Measurements from ENCODE around the gene AMOTL2.

The AMOTL2 gene

DNA sequence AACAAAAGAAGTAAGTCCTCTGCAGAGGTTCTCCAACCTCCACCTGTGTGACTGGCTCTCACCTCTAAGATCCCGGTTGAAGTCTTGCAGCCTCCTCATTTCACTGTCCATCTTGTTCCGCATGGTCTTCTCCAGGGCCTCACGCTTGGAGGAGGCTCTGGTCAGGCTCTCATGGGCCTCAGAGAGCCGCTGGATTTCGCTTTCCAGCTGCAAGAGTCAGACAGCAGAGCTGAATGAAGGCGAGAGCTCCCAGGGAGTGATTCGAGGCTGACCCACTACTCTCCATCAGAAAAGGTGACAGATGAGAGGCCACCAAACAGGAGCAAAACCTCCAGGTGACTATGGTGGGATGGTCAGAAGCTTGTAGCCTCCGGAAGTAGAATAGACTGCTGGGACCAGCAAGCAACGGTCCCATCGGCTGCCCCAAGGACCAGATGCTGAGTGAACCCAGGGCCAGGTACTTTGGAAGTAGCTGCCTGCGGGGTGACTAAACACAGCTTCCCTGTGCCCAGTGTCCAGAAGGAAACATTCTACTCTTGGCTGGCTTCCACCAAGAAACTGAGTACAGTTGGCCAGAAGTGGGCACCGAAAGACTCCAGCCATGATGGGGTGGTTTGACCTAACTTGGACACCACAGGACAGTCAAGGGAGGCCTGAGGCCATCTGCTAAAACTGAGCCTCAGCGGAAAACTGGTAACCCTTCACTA, 7.9 kb downstream of the AMOTL2 start:
- Histone ChIP-seq H2AFZ (ENCODE audit: low read depth, low read length) (no peak overlapping the region), H3K79me2 (ENCODE audit: low read length) (no peaks in the 10 kb centered on the region), H3K9ac (ENCODE audit: low read length) (no peak overlapping the region), H3K9me3 (ENCODE audit: insufficient read depth, low read length) (no peaks in the 10 kb centered on the region), H3K36me3 (replicated peaks; ENCODE audit: low read depth, low read length) (no peaks in the 10 kb centered on the region), H3K27me3 (ENCODE audit: low read depth, low read length) (no peaks in the 10 kb centered on the region), H3K4me1 (ENCODE audit: low read length) (no peaks in the 10 kb centered on the region), H3K4me2 (ENCODE audit: low read length) (no peak overlapping the region), H4K20me1 (ENCODE audit: insufficient read depth, low read length) (no peaks in the 10 kb centered on the region), H3K4me3 (ENCODE audit: low read length) (no peak overlapping the region), H3K27ac (ENCODE audit: low read length) (no peak overlapping the region)
- TF ChIP-seq EZH2phosphoT487 (IDR thresholded peaks at IDR 0.05; ENCODE audit: low read depth), result no peak
- TF ChIP-seq, protein P1, sequence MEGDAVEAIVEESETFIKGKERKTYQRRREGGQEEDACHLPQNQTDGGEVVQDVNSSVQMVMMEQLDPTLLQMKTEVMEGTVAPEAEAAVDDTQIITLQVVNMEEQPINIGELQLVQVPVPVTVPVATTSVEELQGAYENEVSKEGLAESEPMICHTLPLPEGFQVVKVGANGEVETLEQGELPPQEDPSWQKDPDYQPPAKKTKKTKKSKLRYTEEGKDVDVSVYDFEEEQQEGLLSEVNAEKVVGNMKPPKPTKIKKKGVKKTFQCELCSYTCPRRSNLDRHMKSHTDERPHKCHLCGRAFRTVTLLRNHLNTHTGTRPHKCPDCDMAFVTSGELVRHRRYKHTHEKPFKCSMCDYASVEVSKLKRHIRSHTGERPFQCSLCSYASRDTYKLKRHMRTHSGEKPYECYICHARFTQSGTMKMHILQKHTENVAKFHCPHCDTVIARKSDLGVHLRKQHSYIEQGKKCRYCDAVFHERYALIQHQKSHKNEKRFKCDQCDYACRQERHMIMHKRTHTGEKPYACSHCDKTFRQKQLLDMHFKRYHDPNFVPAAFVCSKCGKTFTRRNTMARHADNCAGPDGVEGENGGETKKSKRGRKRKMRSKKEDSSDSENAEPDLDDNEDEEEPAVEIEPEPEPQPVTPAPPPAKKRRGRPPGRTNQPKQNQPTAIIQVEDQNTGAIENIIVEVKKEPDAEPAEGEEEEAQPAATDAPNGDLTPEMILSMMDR (IDR thresholded peaks at IDR 0.05; ENCODE audit: low read depth, low read length), result no peak

DNA sequence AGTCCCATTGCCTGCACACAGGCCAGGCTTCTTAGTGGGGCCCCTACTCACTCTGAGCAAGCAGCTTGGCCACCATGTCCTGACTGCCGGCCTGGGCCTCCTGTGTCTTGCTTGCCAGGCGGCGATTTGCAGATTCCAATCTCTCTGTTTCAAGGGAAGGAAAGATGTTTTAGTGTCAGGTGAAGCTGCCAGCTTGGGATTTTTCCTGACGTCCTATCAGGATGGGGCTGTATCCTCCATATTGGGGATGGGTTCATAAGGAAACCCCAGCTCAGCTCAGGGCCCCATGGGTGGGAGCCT, 8.5 kb downstream of the AMOTL2 start:
- H3K4me3 ChIP-seq (ENCODE audit: low read length), result no peak overlapping the region
- TF ChIP-seq, protein P1 (IDR thresholded peaks at IDR 0.05; ENCODE audit: low read depth, low read length), result no peak
- no peak for TF ChIP-seq EZH2phosphoT487 (IDR thresholded peaks at IDR 0.05; ENCODE audit: low read depth)
- no peak overlapping the region for H2AFZ ChIP-seq (ENCODE audit: low read depth, low read length)
- no peaks in the 10 kb centered on the region for H3K36me3 ChIP-seq (replicated peaks; ENCODE audit: low read depth, low read length)
- no peak overlapping the region for H3K27ac ChIP-seq (ENCODE audit: low read length)
- H4K20me1 ChIP-seq (ENCODE audit: insufficient read depth, low read length), result no peaks in the 10 kb centered on the region
- H3K4me2 ChIP-seq (ENCODE audit: low read length), result no peak overlapping the region
- no peak overlapping the region for H3K9ac ChIP-seq (ENCODE audit: low read length)
- H3K27me3 ChIP-seq (ENCODE audit: low read depth, low read length), result no peaks in the 10 kb centered on the region
- no peaks in the 10 kb centered on the region for H3K4me1 ChIP-seq (ENCODE audit: low read length)
- H3K79me2 ChIP-seq (ENCODE audit: low read length), result no peaks in the 10 kb centered on the region
- H3K9me3 ChIP-seq (ENCODE audit: insufficient read depth, low read length), result no peaks in the 10 kb centered on the region

DNA sequence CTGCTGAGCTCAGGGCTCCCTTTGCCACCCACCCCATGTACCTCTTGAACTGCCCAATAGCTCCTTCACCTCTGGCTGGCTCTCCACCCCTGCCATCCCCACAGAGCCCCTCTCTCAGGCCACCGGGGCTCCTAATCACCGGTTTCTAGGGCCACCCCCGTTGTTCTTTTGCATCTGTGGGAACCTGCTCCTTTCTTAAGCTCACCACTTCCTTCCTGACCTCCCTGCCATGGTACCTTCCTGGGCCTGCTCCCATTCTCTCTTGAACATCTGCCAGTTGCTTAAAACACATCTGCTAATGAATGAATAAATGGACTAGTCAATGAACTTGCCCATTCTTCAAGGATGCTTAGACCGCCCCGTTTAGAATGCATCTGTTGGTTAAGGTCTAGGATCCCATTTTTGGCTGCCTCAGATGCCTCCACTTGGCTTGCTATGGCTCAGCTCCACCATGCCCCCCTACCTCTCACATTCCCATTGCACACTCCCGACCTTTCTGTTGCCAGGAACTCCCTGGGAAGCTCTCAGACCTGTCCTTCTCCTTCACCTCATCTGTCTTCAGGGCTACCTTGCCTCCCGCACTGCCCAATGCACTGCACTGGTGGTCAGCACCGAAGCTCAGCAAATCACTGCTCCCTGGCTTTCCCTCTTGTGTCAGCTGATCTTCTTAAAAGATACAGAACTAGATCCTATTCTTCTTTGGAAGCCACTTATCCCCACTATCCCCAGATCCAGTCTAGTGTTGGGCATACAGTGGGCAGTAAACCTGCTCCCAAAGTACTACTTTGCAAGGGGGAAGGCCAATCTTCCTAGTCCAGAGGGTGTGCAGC, 9.1 kb downstream of the AMOTL2 start:
- Histone ChIP-seq H3K27me3 (ENCODE audit: low read depth, low read length) (no peaks in the 10 kb centered on the region), H3K79me2 (ENCODE audit: low read length) (no peaks in the 10 kb centered on the region), H3K27ac (ENCODE audit: low read length) (no peak overlapping the region), H3K36me3 (replicated peaks; ENCODE audit: low read depth, low read length) (no peaks in the 10 kb centered on the region), H3K4me1 (ENCODE audit: low read length) (no peaks in the 10 kb centered on the region), H3K4me3 (ENCODE audit: low read length) (no peak overlapping the region), H3K9ac (ENCODE audit: low read length) (no peak overlapping the region), H3K9me3 (ENCODE audit: insufficient read depth, low read length) (no peaks in the 10 kb centered on the region), H3K4me2 (ENCODE audit: low read length) (no peak overlapping the region), H4K20me1 (ENCODE audit: insufficient read depth, low read length) (no peaks in the 10 kb centered on the region), H2AFZ (ENCODE audit: low read depth, low read length) (no peak overlapping the region)
- TF ChIP-seq, protein P1 (IDR thresholded peaks at IDR 0.05; ENCODE audit: low read depth, low read length), result no peak
- TF ChIP-seq EZH2phosphoT487 (IDR thresholded peaks at IDR 0.05; ENCODE audit: low read depth), result no peak

DNA sequence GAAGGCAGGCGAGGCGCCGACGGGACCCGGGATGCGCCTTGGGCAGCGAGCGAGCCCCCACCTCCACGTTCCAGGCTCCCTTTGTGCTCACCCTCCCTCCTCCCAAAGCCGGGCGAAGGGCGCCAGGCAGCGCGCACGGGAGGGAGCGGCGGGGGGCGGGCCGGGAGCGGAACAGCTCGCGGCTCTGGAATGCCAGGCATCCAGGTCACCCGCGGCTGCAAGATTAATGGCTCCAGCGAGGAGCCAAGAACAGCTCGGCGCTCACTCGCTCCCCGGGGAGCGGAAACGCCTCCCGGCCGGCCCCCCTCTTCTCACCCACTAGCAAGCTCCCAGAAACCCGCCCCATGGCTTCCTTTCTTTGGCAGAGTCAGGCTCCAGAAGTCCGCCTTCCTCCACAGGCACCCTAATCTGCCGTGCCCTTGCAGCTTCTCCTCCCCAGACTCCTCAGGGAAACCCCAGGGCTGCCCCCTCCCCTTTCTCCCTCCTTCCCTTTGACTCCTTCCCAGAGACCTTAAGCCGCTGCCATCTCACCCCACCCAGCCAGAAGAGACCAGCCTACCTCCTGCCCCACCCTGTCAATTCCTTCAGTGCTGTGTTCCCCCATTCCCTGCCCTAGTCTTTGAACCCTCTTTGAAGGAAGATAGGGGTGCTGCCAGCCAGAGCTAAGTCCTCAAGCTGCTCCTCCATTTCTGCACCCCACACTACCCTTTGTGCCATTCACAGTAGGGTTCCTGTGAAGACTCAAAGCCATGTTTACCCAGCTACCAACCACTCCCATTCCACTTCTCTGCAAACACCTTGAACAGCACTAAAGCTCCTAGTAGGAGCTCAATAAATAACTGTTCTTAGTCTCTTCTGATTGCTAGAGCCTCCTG, 9.9 kb downstream of the AMOTL2 start:
- H3K4me1 ChIP-seq (ENCODE audit: low read length), result no peaks in the 10 kb centered on the region

More for the DNA sequence above, 9.9 kb downstream of the AMOTL2 start:
- no peak overlapping the region for H3K9ac ChIP-seq (ENCODE audit: low read length)
- no peak overlapping the region for H2AFZ ChIP-seq (ENCODE audit: low read depth, low read length)
- H3K4me3 ChIP-seq (ENCODE audit: low read length), result no peak overlapping the region
- no peaks in the 10 kb centered on the region for H3K79me2 ChIP-seq (ENCODE audit: low read length)
- no peak overlapping the region for H3K4me2 ChIP-seq (ENCODE audit: low read length)
- H4K20me1 ChIP-seq (ENCODE audit: insufficient read depth, low read length), result no peaks in the 10 kb centered on the region
- no peak for TF ChIP-seq EZH2phosphoT487 (IDR thresholded peaks at IDR 0.05; ENCODE audit: low read depth)
- TF ChIP-seq, protein P1 (IDR thresholded peaks at IDR 0.05; ENCODE audit: low read depth, low read length), result no peak
- H3K27ac ChIP-seq (ENCODE audit: low read length), result no peak overlapping the region
- H3K36me3 ChIP-seq (replicated peaks; ENCODE audit: low read depth, low read length), result no peaks in the 10 kb centered on the region
- no peaks in the 10 kb centered on the region for H3K9me3 ChIP-seq (ENCODE audit: insufficient read depth, low read length)
- H3K27me3 ChIP-seq (ENCODE audit: low read depth, low read length), result no peaks in the 10 kb centered on the region

Measured in OCI-LY3 (cell line).